ENCODE measurements around the gene MEP1A. TPM values are rescaled to one million over a fixed set of nuclear protein-coding genes. Genes with fewer than 3 reads are reported as not detected.

The MEP1A gene
- total RNA-seq, 3 donors from 2014 or later (not counting 1 experiment from before 2014, with no cell fraction given): not detected

DNA sequence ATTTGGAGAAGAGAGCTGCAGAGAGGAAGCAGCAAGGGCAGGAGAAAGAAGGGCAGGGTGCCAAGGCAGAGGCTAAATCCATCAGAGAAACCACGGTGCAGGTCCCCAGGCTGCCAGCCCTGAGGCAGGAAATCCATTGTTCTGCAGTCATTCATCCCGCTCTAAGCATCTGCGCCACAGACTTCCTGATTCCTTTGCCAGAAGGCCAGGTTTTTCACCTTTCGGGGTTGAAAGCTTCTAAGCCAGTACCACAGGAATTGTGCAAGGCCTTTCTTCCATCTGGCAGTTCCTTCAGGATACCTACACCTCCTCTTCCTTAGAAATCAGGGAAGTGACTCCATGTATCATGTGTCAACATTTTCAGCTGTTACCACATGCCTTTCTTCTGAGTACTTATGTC lies 82.9 kb downstream of the MEP1A start:
- WGBS (ENCODE audit: insufficient coverage): 17% methylated on average over 4 of the region's 4 CpGs
- DNase-seq: no peak

DNA sequence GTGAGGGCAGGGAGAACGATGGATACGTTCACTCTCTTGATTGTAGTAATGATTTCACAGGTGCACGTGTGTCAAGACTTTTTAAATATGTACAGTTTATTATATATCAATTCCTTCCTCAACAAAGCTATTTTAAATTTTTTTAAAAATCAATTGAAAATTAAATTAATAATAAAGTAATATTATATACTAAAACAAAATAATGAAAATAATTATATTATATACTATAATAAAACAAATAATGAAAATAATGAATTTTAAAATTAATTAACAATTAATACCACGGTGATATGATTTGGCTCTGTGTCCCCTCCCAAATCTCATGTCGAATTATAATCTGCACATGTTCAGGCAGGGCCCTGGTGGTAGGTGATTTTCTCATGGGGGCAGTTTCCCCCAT lies 85.8 kb downstream of the MEP1A start:
- Histone ChIP-seq H3K4me3 (ENCODE audit: low read length) (no peak overlapping the region), H3K4me1 (ENCODE audit: control insufficient read depth, insufficient read depth, low read length) (no peaks in the 10 kb centered on the region), H3K27ac (ENCODE audit: low read length) (no peak overlapping the region), H3K36me3 (ENCODE audit: control insufficient read depth, insufficient read depth, low read length) (no peaks in the 10 kb centered on the region), H3K27me3 (ENCODE audit: control insufficient read depth, insufficient read depth, low read length) (no peaks in the 10 kb centered on the region), H3K9me3 (ENCODE audit: control insufficient read depth, insufficient read depth, low read length) (no peaks in the 10 kb centered on the region)
- H3K4me1 Mint-ChIP-seq: no peaks in the 10 kb centered on the region
- H3K27ac Mint-ChIP-seq: no peak overlapping the region
- no peak for DNase-seq
- TF ChIP-seq CTCF (IDR thresholded peaks at IDR 0.05): no peak
- no peaks in the 10 kb centered on the region for H3K36me3 Mint-ChIP-seq
- WGBS (ENCODE audit: insufficient coverage): no CpG with 5 or more reads among the region's 5 CpGs
- no peak overlapping the region for H3K4me3 Mint-ChIP-seq
- ATAC-seq: no peak
- intact Hi-C loops (cut with micrococcal nuclease): no loop called here
- H3K9me3 Mint-ChIP-seq: no peaks in the 10 kb centered on the region
- H3K27me3 Mint-ChIP-seq (ENCODE audit: low read depth in 2 of 2): peaks cover 0 to 5% of the 10 kb centered on the region in 2 donors

More for the DNA sequence above, 82.9 kb downstream of the MEP1A start:
- ATAC-seq: no peak
- no peaks in the 10 kb centered on the region for H3K9me3 ChIP-seq (ENCODE audit: control insufficient read depth, insufficient read depth, low read length)
- H3K27ac Mint-ChIP-seq: no peak overlapping the region
- no peak overlapping the region for H3K27ac ChIP-seq (ENCODE audit: low read length)
- intact Hi-C loops (cut with micrococcal nuclease): no loop called here
- H3K9me3 Mint-ChIP-seq: no peaks in the 10 kb centered on the region
- H3K27me3 ChIP-seq (ENCODE audit: control insufficient read depth, insufficient read depth, low read length): no peaks in the 10 kb centered on the region
- no peaks in the 10 kb centered on the region for H3K4me1 ChIP-seq (ENCODE audit: control insufficient read depth, insufficient read depth, low read length)
- H3K4me3 ChIP-seq (ENCODE audit: low read length): no peak overlapping the region
- no peak for TF ChIP-seq CTCF (IDR thresholded peaks at IDR 0.05)
- no peak overlapping the region for H3K4me3 Mint-ChIP-seq
- no peaks in the 10 kb centered on the region for H3K36me3 ChIP-seq (ENCODE audit: control insufficient read depth, insufficient read depth, low read length)
- H3K27me3 Mint-ChIP-seq (ENCODE audit: low read depth in 2 of 2): peaks cover 0 to 3% of the 10 kb centered on the region in 2 donors
- H3K36me3 Mint-ChIP-seq: no peaks in the 10 kb centered on the region
- H3K4me1 Mint-ChIP-seq: no peaks in the 10 kb centered on the region

GRCh38 chr6:46882645-46883044 lies 89.5 kb downstream of the MEP1A start:
- H3K4me1 Mint-ChIP-seq: no peaks in the 10 kb centered on the region
- H3K27ac Mint-ChIP-seq: no peak overlapping the region
- DNase-seq (no peak), ATAC-seq (no peak)
- 83% methylated on average over 2 of the region's 2 CpGs for WGBS (ENCODE audit: insufficient coverage)
- peaks cover 0 to 2% of the 10 kb centered on the region in 2 donors for H3K27me3 Mint-ChIP-seq (ENCODE audit: low read depth in 2 of 2)
- no peaks in the 10 kb centered on the region for H3K9me3 ChIP-seq (ENCODE audit: control insufficient read depth, insufficient read depth, low read length)
- no peaks in the 10 kb centered on the region for H3K27me3 ChIP-seq (ENCODE audit: control insufficient read depth, insufficient read depth, low read length)
- no peaks in the 10 kb centered on the region for H3K9me3 Mint-ChIP-seq
- no peaks in the 10 kb centered on the region for H3K4me1 ChIP-seq (ENCODE audit: control insufficient read depth, insufficient read depth, low read length)
- H3K36me3 ChIP-seq (ENCODE audit: control insufficient read depth, insufficient read depth, low read length): no peaks in the 10 kb centered on the region
- H3K4me3 Mint-ChIP-seq: no peak overlapping the region
- no peak for TF ChIP-seq CTCF (IDR thresholded peaks at IDR 0.05)
- no peak overlapping the region for H3K4me3 ChIP-seq (ENCODE audit: low read length)
- intact Hi-C loops (cut with micrococcal nuclease): no loop called here
- H3K27ac ChIP-seq (ENCODE audit: low read length): no peak overlapping the region
- no peaks in the 10 kb centered on the region for H3K36me3 Mint-ChIP-seq

DNA sequence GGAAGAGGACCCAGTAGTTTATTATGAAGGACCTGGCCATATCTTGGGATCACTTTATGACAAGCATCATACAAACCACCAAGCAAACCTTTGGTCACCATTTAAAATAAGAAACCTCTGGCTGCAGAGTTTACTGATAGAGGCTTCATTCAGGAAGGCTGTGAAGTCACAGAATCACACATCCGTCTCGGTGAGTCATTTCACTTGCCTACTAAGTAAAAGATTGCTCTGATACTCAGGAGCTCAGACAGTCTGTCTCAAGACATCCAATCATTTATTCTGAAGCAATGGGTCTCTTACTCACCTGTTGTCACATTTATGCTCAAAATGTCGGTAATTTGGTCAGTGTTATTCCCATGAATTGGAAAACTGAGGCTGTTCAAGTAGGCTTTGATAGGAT lies 94.8 kb downstream of the MEP1A start:
- H3K27me3 ChIP-seq (ENCODE audit: control insufficient read depth, insufficient read depth, low read length): no peaks in the 10 kb centered on the region
- ATAC-seq: no peak
- H3K4me1 Mint-ChIP-seq: no peaks in the 10 kb centered on the region
- H3K27me3 Mint-ChIP-seq (ENCODE audit: low read depth in 2 of 2): no peaks in the 10 kb centered on the region
- no peak for TF ChIP-seq CTCF (IDR thresholded peaks at IDR 0.05)
- H3K9me3 Mint-ChIP-seq: no peaks in the 10 kb centered on the region
- H3K36me3 ChIP-seq (ENCODE audit: control insufficient read depth, insufficient read depth, low read length): no peaks in the 10 kb centered on the region
- WGBS (ENCODE audit: insufficient coverage): 58% methylated on average over 3 of the region's 3 CpGs
- DNase-seq: no peak
- H3K4me3 Mint-ChIP-seq: no peak overlapping the region
- intact Hi-C loops (cut with micrococcal nuclease): no loop called here
- H3K36me3 Mint-ChIP-seq: no peaks in the 10 kb centered on the region
- no peak overlapping the region for H3K27ac ChIP-seq (ENCODE audit: low read length)
- no peaks in the 10 kb centered on the region for H3K9me3 ChIP-seq (ENCODE audit: control insufficient read depth, insufficient read depth, low read length)
- H3K27ac Mint-ChIP-seq: no peak overlapping the region
- H3K4me1 ChIP-seq (ENCODE audit: control insufficient read depth, insufficient read depth, low read length): no peaks in the 10 kb centered on the region
- H3K4me3 ChIP-seq (ENCODE audit: low read length): no peak overlapping the region
